K562 (cell line): ENCODE measurements around the gene ZNF331. TPM values are rescaled to one million over a fixed set of nuclear protein-coding genes. Genes with fewer than 3 reads are reported as not detected.

ENCODE experiments used
- CAMTA2 ChIP-seq: fragments of 250-450 bp; sonication (Bioruptor Pico); conservative IDR thresholded peaks from 2 replicates; pipeline ENCODE4 v1.5.1; 2022
- CCNT2 ChIP-seq: IDR thresholded peaks from 2 replicates; pipeline ENCODE4 v1.6.1; 2011; ENCODE audit warnings: borderline replicate concordance, low read depth, mild to moderate bottlenecking, moderate library complexity, mixed read lengths, low read length; ENCODE audit not compliant: insufficient read length; ENCODE audit errors: extremely low read depth
- ETV5 ChIP-seq: sonication (generic); formaldehyde crosslinking; IDR thresholded peaks from 2 replicates; pipeline ENCODE4 v1.4.0; 2020; ENCODE audit warnings: low read depth, mild to moderate bottlenecking, missing genetic modification reagents
- HMBOX1 ChIP-seq: sonication (generic); IDR thresholded peaks from 2 replicates; pipeline ENCODE4 v1.6.1; 2016
- MNT ChIP-seq, 2 experiments: fragments of 450-650 bp; conservative IDR thresholded peaks; 2 replicates each; pipeline ENCODE4 v1.6.1; 2017; ENCODE audit warnings: mild to moderate bottlenecking in 2 of 2, moderate library complexity in 2 of 2
- TEAD4 ChIP-seq, 2 experiments: sonication (generic) in 1 of 2; formaldehyde crosslinking in 1 of 2; IDR thresholded peaks; 2 replicates each; pipeline versions ENCODE4 v1.6.1 to v1.8.0; 2012 to 2022; ENCODE audit warnings: borderline replicate concordance in 1 of 2, inconsistent platforms in 1 of 2, low read length in 1 of 2, mild to moderate bottlenecking in 1 of 2, missing genetic modification reagents in 1 of 2
- THRAP3 ChIP-seq: fragments of 450-650 bp; IDR thresholded peaks from 2 replicates; pipeline ENCODE4 v1.6.1; 2016; ENCODE audit warnings: mild to moderate bottlenecking, inconsistent platforms, borderline replicate concordance
- ZMIZ1 ChIP-seq, 2 experiments: fragments of 150-350 bp in 1 of 2; IDR thresholded peaks; 2 replicates each; pipeline ENCODE4 v1.6.1; 2012 to 2016; ENCODE audit warnings: low read depth in 2 of 2, low read length in 2 of 2, mild to moderate bottlenecking in 1 of 2, moderate library complexity in 1 of 2
- ZZZ3 ChIP-seq: fragments of 450-650 bp; IDR thresholded peaks from 2 replicates; pipeline ENCODE4 v1.6.1; 2016; ENCODE audit warnings: antibody characterized with exemption, mild to moderate bottlenecking, moderate library complexity
- polyA plus RNA-seq, 8 experiments: library from polyadenylated mRNA; depleted of rRNA in 4 of 8; stranded (reverse) in 5 of 8; unstranded in 3 of 8; fragments of >200 nt; fragmentation: Nextera tagmentation in 2 of 8; fragmentation: Illumina TruSeq in 1 of 8; extraction: Ambion mirVana in 2 of 8; extraction: Trizol in 1 of 8; gene quantifications; 2 replicates each; pipeline versions ENCODE4 v1.2.1 to v1.2.3, GENCODE V29; 2011 to 2014; ENCODE audit warnings: inconsistent platforms in 1 of 8, missing spikeins in 1 of 8
- total RNA-seq, 7 experiments: library from RNA; depleted of rRNA in 6 of 7; stranded (reverse); fragments of >200 nt in 6 of 7; fragmentation: Illumina TruSeq in 2 of 7; extraction: Trizol in 2 of 7; gene quantifications; 2 replicates each; pipeline versions ENCODE4 v1.2.1 to v1.2.3, GENCODE V29; 2011 to 2021; ENCODE audit warnings: low replicate concordance in 1 of 7
- TF ChIP-seq, protein P1 (sequence below): fragments of 250-450 bp; sonication (Bioruptor Pico); IDR thresholded peaks from 2 replicates; pipeline ENCODE4 v1.8.0; 2022; ENCODE audit warnings: inconsistent platforms, mild to moderate bottlenecking, moderate library complexity, borderline replicate concordance
- TF ChIP-seq, protein P2 (sequence below): fragments of 250-450 bp; sonication (Bioruptor Pico); IDR thresholded peaks from 2 replicates; pipeline ENCODE4 v1.9.0; 2021; ENCODE audit warnings: mild to moderate bottlenecking
- TF ChIP-seq, protein P3 (sequence below): sonication (generic); formaldehyde crosslinking; IDR thresholded peaks from 2 replicates; pipeline ENCODE4 v1.8.0; 2022; ENCODE audit warnings: mild to moderate bottlenecking, missing genetic modification reagents, borderline replicate concordance

The ZNF331 gene
- total and polyA plus RNA-seq, 9 of the 15 experiments (the other 6 are each of a cell fraction or from before 2014, with no cell fraction given): 0.23 to 2.7 (median 0.76) TPM

GRCh38 chr19:53517114-53517741 lies 20.7 kb upstream of the ZNF331 start (continued):
- TF ChIP-seq ETV5 (CRISPR knock-in tag) (no peak), CCNT2 (no peak), MNT (conservative IDR thresholded peaks at IDR 0.05) (no peak), CAMTA2 (CRISPR knock-in tag) (no peak), HMBOX1 (no peak), ZZZ3 (no peak), TEAD4 (IDR thresholded peaks at IDR 0.05; ENCODE audit: low read length) (peak; percentile 97), TEAD4 (CRISPR knock-in tag; IDR thresholded peaks at IDR 0.05; ENCODE audit: borderline replicate concordance) (no peak), ZMIZ1 (IDR thresholded peaks at IDR 0.05; ENCODE audit: low read depth in 2 of 2, low read length in 2 of 2) (peak in 1 of 2 experiments; percentile 24; a peak in 1 of 4 replicates), THRAP3 (no peak)
- TF ChIP-seq, protein P1, sequence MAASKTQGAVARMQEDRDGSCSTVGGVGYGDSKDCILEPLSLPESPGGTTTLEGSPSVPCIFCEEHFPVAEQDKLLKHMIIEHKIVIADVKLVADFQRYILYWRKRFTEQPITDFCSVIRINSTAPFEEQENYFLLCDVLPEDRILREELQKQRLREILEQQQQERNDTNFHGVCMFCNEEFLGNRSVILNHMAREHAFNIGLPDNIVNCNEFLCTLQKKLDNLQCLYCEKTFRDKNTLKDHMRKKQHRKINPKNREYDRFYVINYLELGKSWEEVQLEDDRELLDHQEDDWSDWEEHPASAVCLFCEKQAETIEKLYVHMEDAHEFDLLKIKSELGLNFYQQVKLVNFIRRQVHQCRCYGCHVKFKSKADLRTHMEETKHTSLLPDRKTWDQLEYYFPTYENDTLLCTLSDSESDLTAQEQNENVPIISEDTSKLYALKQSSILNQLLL: no peak
- TF ChIP-seq, protein P2, sequence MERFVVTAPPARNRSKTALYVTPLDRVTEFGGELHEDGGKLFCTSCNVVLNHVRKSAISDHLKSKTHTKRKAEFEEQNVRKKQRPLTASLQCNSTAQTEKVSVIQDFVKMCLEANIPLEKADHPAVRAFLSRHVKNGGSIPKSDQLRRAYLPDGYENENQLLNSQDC (CRISPR knock-in tag): peak; percentile 38; the same call in 1 of the 2 replicates
- TF ChIP-seq, protein P3, sequence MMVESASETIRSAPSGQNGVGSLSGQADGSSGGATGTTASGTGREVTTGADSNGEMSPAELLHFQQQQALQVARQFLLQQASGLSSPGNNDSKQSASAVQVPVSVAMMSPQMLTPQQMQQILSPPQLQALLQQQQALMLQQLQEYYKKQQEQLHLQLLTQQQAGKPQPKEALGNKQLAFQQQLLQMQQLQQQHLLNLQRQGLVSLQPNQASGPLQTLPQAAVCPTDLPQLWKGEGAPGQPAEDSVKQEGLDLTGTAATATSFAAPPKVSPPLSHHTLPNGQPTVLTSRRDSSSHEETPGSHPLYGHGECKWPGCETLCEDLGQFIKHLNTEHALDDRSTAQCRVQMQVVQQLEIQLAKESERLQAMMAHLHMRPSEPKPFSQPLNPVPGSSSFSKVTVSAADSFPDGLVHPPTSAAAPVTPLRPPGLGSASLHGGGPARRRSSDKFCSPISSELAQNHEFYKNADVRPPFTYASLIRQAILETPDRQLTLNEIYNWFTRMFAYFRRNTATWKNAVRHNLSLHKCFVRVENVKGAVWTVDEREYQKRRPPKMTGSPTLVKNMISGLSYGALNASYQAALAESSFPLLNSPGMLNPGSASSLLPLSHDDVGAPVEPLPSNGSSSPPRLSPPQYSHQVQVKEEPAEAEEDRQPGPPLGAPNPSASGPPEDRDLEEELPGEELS (CRISPR knock-in tag): no peak
